SK-N-SH (cell line): ENCODE data around the gene RAPGEF1. TPM values are rescaled to one million over a fixed set of nuclear protein-coding genes. Genes with fewer than 3 reads are reported as not detected.
"Not testable (repeated sequence)": the region's sequence is repeated elsewhere in the genome, so short reads cannot be mapped to it uniquely, and the experiment has no call there.

Experiments used
- CTCF ChIA-PET: fragments of 300-600, 350-600 bp; formaldehyde crosslinking; extraction: SDS; loops from one replicate; lab custom pipeline; 2021; lab: Yijun Ruan, JAX
- POLR2A ChIA-PET: fragments of 350-600 bp; sonication (Branson Sonifier 250); formaldehyde crosslinking; extraction: SDS; loops from one replicate; lab custom pipeline; 2020; ENCODE audit warnings: antibody characterized with exemption, inconsistent platforms; lab: Yijun Ruan, JAX
- DNase-seq: peaks from one replicate; pipeline ENCODE4 v3.0.0; 2012
- H2AFZ ChIP-seq: fragments of 200-600 bp; sonication (generic); 2 replicates; pipeline ENCODE4 v1.8.1; 2016; ENCODE audit warnings: antibody characterized with exemption, mild to moderate bottlenecking, low read depth
- H3F3A ChIP-seq: fragments of 200-600 bp; sonication (generic); replicated peaks from 2 replicates; pipeline ENCODE3; 2016; ENCODE audit warnings: antibody characterized with exemption, mild to moderate bottlenecking; ENCODE audit not compliant: insufficient read depth
- H3K27ac ChIP-seq, 2 experiments: fragments of 200-500 bp in 1 of 2; fragments of 200-600 bp in 1 of 2; sonication (Bioruptor generic) in 1 of 2; sonication (generic), shearing (Covaris generic) in 1 of 2; 2 replicates each; pipeline versions ENCODE4 v1.5.1 to v1.6.1; 2014 to 2016; ENCODE audit warnings: low read depth in 2 of 2, inconsistent platforms in 1 of 2, low read length in 1 of 2, mild to moderate bottlenecking in 1 of 2, mixed read lengths in 1 of 2
- H3K27me3 ChIP-seq: fragments of 200-600 bp; sonication (generic), shearing (Covaris generic); 2 replicates; pipeline ENCODE4 v1.6.1; 2016; ENCODE audit warnings: mixed run types; ENCODE audit not compliant: insufficient read depth
- H3K36me3 ChIP-seq, 2 experiments: fragments of 200-500 bp in 1 of 2; fragments of 200-600 bp in 1 of 2; sonication (Bioruptor generic) in 1 of 2; sonication (generic) in 1 of 2; replicated peaks in 1 of 2; 2 replicates each; pipeline versions ENCODE3 to v1.5.1; 2014 to 2016; ENCODE audit warnings: low read length in 1 of 2, mild to moderate bottlenecking in 1 of 2; ENCODE audit not compliant: insufficient read depth in 2 of 2, control insufficient read depth in 1 of 2
- H3K4me1 ChIP-seq, 2 experiments: fragments of 200-500 bp in 1 of 2; fragments of 200-600 bp in 1 of 2; sonication (Bioruptor generic) in 1 of 2; sonication (generic), shearing (Covaris generic) in 1 of 2; 2 replicates each; pipeline versions ENCODE4 v1.5.1 to v1.6.1; 2014 to 2016; ENCODE audit warnings: low read depth in 1 of 2, low read length in 1 of 2, mixed run types in 1 of 2; ENCODE audit not compliant: insufficient read depth in 2 of 2, control insufficient read depth in 1 of 2
- H3K4me2 ChIP-seq: fragments of 200-600 bp; sonication (generic), shearing (Covaris generic); 2 replicates; pipeline ENCODE4 v1.6.1; 2017; ENCODE audit warnings: mixed run types
- H3K4me3 ChIP-seq, 2 experiments: fragments of 200-500 bp in 1 of 2; fragments of 200-600 bp in 1 of 2; sonication (Bioruptor generic) in 1 of 2; sonication (generic), shearing (Covaris generic) in 1 of 2; 2 replicates each; pipeline versions ENCODE4 v1.5.1 to v1.8.1; 2014 to 2016; ENCODE audit warnings: low read depth in 2 of 2, inconsistent platforms in 1 of 2, low read length in 1 of 2, mild to moderate bottlenecking in 1 of 2, mixed read lengths in 1 of 2, moderate library complexity in 1 of 2
- H3K79me2 ChIP-seq: fragments of 200-600 bp; sonication (generic); 2 replicates; pipeline ENCODE4 v1.8.1; 2017; ENCODE audit warnings: mild to moderate bottlenecking; ENCODE audit not compliant: insufficient read depth
- H3K9ac ChIP-seq: fragments of 200-600 bp; sonication (generic); 2 replicates; pipeline ENCODE4 v1.6.1; 2017; ENCODE audit warnings: mixed run types
- H3K9me2 ChIP-seq: fragments of 200-600 bp; sonication (generic); 2 replicates; pipeline ENCODE4 v1.6.1; 2017; ENCODE audit warnings: mixed run types
- H3K9me3 ChIP-seq: fragments of 200-600 bp; sonication (generic); 2 replicates; pipeline ENCODE4 v1.6.1; 2017; ENCODE audit warnings: mixed run types, mild to moderate bottlenecking, moderate library complexity
- H4K20me1 ChIP-seq: fragments of 200-600 bp; sonication (generic); 2 replicates; pipeline ENCODE4 v1.6.1; 2017; ENCODE audit warnings: mild to moderate bottlenecking, mixed run types; ENCODE audit not compliant: insufficient read depth
- CHD2 ChIP-seq: fragments of 150-350 bp; IDR thresholded peaks from 2 replicates; pipeline ENCODE4 v1.6.1; 2018; ENCODE audit warnings: low read length; ENCODE audit not compliant: partially characterized antibody
- EP300 ChIP-seq, 2 experiments: IDR thresholded peaks; 2 replicates each; pipeline versions ENCODE4 v1.4.0 to v1.6.1; 2012; ENCODE audit warnings: borderline replicate concordance in 1 of 2, low read depth in 1 of 2, low read length in 1 of 2
- FOSL2 ChIP-seq: IDR thresholded peaks from 2 replicates; pipeline ENCODE4 v1.4.0; 2012; ENCODE audit warnings: low read depth, mild to moderate bottlenecking, moderate library complexity, borderline replicate concordance
- FOXJ3 ChIP-seq: sonication (generic); formaldehyde crosslinking; IDR thresholded peaks from 2 replicates; pipeline ENCODE4 v1.5.1; 2020; ENCODE audit warnings: mild to moderate bottlenecking, missing genetic modification reagents
- FOXM1 ChIP-seq: IDR thresholded peaks from 2 replicates; pipeline ENCODE4 v1.4.0; 2012; ENCODE audit warnings: low read depth, mild to moderate bottlenecking
- GATA2 ChIP-seq: sonication (generic); formaldehyde crosslinking; IDR thresholded peaks from 2 replicates; pipeline ENCODE4 v1.5.0; 2020; ENCODE audit warnings: mild to moderate bottlenecking, missing genetic modification reagents
- MXI1 ChIP-seq: IDR thresholded peaks from 2 replicates; pipeline ENCODE4 v1.6.1; 2012; ENCODE audit warnings: mild to moderate bottlenecking, low read depth, low read length, improper control_type of control experiment
- NFIC ChIP-seq: IDR thresholded peaks from 2 replicates; pipeline ENCODE4 v1.4.0; 2012; ENCODE audit warnings: borderline replicate concordance
- RCOR1 ChIP-seq: fragments of 150-350 bp; IDR thresholded peaks from 2 replicates; pipeline ENCODE4 v1.6.1; 2017; ENCODE audit warnings: antibody characterized with exemption, low read length
- WGBS: methylation state at CpG from one replicate; pipeline ENCODE4 v1.1.6; 2017; ENCODE audit warnings: low lambda C conversion rate; 5-methylcytosine and 5-hydroxymethylcytosine counted together
- polyA plus RNA-seq, 3 experiments: library from polyadenylated mRNA; depleted of rRNA; stranded (reverse); fragments of >200 nt; gene quantifications; 2 replicates each; pipeline ENCODE4 v1.2.3, GENCODE V29; 2012
- TF ChIP-seq, protein P1 (sequence below): IDR thresholded peaks from 2 replicates; pipeline ENCODE4; 2012
- TF ChIP-seq, protein P2 (sequence below): IDR thresholded peaks from 2 replicates; pipeline ENCODE4 v1.4.0; 2012; ENCODE audit warnings: low read depth, borderline replicate concordance
- TF ChIP-seq, protein P3 (sequence below): IDR thresholded peaks from 2 replicates; pipeline ENCODE4 v1.6.1; 2012; ENCODE audit warnings: mild to moderate bottlenecking, low read depth, low read length, moderate library complexity

The RAPGEF1 gene
- polyA plus RNA-seq, 1 of the 3 experiments (the other 2 are of a cell fraction): 26.2 TPM

DNA sequence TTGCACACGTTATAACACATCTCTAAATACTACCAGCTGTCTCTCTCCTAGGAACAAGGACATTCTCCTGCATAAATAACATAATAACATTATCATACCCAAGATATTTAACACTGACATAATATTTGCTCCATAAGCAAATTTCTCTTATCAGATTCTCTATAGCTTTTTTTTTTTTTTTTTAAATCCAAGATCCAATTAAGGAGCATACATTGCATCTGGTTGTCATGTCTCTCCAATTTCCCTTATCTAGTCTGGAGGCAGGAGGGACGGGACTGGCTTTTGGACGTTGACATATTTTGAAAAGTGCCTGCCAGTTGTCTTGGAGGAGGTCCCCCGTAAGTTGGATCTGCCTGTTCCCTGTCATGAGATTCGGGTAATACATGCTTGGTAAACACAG, 76.6 kb downstream of the RAPGEF1 start:
- Histone ChIP-seq H3K79me2 (peaks cover 55% of the 10 kb centered on the region), H3K27ac (peak overlapping the region in 1 of 2 experiments; percentile 30; a peak in 1 of 4 replicates), H3F3A (peaks cover 4% of the 10 kb centered on the region), H4K20me1 (peaks cover 36% of the 10 kb centered on the region), H3K4me3 (no peak overlapping the region), H3K9me3 (no peaks in the 10 kb centered on the region), H3K4me1 (peaks cover 7 to 17% of the 10 kb centered on the region in 2 experiments), H3K27me3 (no peaks in the 10 kb centered on the region), H3K9me2 (no peaks in the 10 kb centered on the region), H2AFZ (no peak overlapping the region), H3K4me2 (no peak overlapping the region), H3K36me3 (no peaks in the 10 kb centered on the region), H3K9ac (no peak overlapping the region)
- WGBS: 81% methylated on average over 5 of the region's 5 CpGs
- DNase-seq: peak; percentile 76
- ChIA-PET CTCF (interaction anchor here (1.4 kb wide), 1 partner anchor 9 kb away, joined by 3 read pairs; no protein-coding TSS in a partner anchor), POLR2A (interaction anchor here (0.6 kb wide), 1 partner anchor 54 kb away, joined by 3 read pairs; no protein-coding TSS in a partner anchor)
- peak; percentile 93 for TF ChIP-seq GATA2 (CRISPR knock-in tag)
- TF ChIP-seq, protein P1, sequence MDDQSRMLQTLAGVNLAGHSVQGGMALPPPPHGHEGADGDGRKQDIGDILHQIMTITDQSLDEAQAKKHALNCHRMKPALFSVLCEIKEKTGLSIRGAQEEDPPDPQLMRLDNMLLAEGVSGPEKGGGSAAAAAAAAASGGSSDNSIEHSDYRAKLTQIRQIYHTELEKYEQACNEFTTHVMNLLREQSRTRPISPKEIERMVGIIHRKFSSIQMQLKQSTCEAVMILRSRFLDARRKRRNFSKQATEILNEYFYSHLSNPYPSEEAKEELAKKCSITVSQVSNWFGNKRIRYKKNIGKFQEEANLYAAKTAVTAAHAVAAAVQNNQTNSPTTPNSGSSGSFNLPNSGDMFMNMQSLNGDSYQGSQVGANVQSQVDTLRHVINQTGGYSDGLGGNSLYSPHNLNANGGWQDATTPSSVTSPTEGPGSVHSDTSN: no peak
- no peak for TF ChIP-seq FOXJ3 (CRISPR knock-in tag)
- peak; percentile 52; the same call in 1 of the 2 replicates for TF ChIP-seq MXI1
- TF ChIP-seq EP300 (IDR thresholded peaks at IDR 0.05; ENCODE audit: borderline replicate concordance in 1 of 2, low read depth in 1 of 2, low read length in 1 of 2): peak in 1 of 2 experiments; percentile 65; a peak in 2 of 4 replicates
- TF ChIP-seq CHD2: peak; percentile 47
- TF ChIP-seq RCOR1: peak; percentile 80; the same call in 1 of the 2 replicates

DNA sequence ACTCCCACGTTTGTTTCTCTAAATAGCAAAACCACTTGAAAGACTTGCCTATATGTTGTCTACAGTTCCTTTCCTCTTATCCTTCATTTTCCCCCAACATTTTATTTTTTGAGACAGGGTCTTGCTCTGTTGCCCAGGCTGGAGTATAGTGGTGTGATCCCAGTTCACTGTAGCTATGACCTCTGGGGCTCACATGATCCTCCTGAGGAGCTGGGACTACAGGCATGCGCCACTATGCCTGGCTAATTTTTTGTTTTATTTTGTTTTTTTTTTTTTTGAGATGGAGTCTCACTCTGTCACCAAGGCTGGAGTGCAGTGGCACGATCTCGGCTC, 77.6 kb downstream of the RAPGEF1 start:
- POLR2A ChIA-PET: not testable (repeated sequence)

DNA sequence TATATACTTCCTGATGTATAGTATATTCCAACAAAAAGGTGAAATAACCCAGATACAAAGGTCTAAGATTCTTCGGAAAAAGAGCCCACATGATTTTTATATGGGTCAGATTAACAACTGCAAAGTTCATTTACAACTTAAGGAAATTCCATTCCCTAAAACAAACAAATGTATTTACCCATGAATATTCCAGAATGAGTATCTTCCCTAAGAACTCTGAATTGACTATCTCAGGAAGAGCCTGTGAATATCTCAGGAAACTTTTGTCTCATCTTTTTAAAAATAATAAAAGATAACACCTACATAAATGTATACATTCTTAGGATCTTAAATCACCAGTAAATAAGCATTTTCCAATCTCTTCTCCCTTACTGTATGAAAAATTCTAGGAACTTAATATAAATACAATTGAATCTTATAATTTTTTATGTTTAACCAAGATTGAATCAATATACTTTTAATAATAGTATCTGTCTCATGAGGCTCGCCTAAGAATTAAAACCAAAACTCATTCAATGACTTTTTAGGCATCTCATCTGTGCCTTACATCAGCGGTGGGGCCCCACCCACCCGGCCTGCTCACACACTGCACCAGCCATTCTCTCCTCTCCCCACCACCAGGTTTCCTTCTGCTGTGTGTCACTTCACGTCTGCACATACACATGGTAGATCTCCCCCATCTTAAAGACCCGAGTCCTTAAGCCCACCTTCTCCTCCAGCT, 78.1 kb downstream of the RAPGEF1 start:
- no peak overlapping the region for H2AFZ ChIP-seq
- peaks cover 26% of the 10 kb centered on the region for H4K20me1 ChIP-seq
- H3K27me3 ChIP-seq: no peaks in the 10 kb centered on the region
- H3K4me3 ChIP-seq: no peak overlapping the region
- peaks cover 8 to 12% of the 10 kb centered on the region in 2 experiments; a peak in 3 of 4 replicates for H3K4me1 ChIP-seq
- no peaks in the 10 kb centered on the region for H3K9me2 ChIP-seq
- no peaks in the 10 kb centered on the region for H3K36me3 ChIP-seq
- H3K9ac ChIP-seq: no peak overlapping the region
- no peak overlapping the region for H3K4me2 ChIP-seq
- WGBS: 93% methylated on average over 6 of the region's 6 CpGs
- H3F3A ChIP-seq: no peaks in the 10 kb centered on the region
- no peak overlapping the region for H3K27ac ChIP-seq
- ChIA-PET POLR2A (no interaction called here), CTCF (interaction anchor here (1.8 kb wide), 1 partner anchor 16 kb away, joined by 5 read pairs; no protein-coding TSS in a partner anchor)
- peaks cover 48% of the 10 kb centered on the region for H3K79me2 ChIP-seq
- H3K9me3 ChIP-seq: no peaks in the 10 kb centered on the region
- DNase-seq: no peak
- no peak for TF ChIP-seq EP300 (IDR thresholded peaks at IDR 0.05; ENCODE audit: borderline replicate concordance in 1 of 2, low read depth in 1 of 2, low read length in 1 of 2)
- no peak for TF ChIP-seq FOXM1
- no peak for TF ChIP-seq FOSL2
- TF ChIP-seq NFIC: no peak
- TF ChIP-seq, protein P2, sequence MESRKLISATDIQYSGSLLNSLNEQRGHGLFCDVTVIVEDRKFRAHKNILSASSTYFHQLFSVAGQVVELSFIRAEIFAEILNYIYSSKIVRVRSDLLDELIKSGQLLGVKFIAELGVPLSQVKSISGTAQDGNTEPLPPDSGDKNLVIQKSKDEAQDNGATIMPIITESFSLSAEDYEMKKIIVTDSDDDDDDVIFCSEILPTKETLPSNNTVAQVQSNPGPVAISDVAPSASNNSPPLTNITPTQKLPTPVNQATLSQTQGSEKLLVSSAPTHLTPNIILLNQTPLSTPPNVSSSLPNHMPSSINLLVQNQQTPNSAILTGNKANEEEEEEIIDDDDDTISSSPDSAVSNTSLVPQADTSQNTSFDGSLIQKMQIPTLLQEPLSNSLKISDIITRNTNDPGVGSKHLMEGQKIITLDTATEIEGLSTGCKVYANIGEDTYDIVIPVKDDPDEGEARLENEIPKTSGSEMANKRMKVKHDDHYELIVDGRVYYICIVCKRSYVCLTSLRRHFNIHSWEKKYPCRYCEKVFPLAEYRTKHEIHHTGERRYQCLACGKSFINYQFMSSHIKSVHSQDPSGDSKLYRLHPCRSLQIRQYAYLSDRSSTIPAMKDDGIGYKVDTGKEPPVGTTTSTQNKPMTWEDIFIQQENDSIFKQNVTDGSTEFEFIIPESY: no peak
- TF ChIP-seq, protein P3, sequence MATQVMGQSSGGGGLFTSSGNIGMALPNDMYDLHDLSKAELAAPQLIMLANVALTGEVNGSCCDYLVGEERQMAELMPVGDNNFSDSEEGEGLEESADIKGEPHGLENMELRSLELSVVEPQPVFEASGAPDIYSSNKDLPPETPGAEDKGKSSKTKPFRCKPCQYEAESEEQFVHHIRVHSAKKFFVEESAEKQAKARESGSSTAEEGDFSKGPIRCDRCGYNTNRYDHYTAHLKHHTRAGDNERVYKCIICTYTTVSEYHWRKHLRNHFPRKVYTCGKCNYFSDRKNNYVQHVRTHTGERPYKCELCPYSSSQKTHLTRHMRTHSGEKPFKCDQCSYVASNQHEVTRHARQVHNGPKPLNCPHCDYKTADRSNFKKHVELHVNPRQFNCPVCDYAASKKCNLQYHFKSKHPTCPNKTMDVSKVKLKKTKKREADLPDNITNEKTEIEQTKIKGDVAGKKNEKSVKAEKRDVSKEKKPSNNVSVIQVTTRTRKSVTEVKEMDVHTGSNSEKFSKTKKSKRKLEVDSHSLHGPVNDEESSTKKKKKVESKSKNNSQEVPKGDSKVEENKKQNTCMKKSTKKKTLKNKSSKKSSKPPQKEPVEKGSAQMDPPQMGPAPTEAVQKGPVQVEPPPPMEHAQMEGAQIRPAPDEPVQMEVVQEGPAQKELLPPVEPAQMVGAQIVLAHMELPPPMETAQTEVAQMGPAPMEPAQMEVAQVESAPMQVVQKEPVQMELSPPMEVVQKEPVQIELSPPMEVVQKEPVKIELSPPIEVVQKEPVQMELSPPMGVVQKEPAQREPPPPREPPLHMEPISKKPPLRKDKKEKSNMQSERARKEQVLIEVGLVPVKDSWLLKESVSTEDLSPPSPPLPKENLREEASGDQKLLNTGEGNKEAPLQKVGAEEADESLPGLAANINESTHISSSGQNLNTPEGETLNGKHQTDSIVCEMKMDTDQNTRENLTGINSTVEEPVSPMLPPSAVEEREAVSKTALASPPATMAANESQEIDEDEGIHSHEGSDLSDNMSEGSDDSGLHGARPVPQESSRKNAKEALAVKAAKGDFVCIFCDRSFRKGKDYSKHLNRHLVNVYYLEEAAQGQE: no peak

More for the DNA sequence above, 77.6 kb downstream of the RAPGEF1 start:
- H3K36me3 ChIP-seq, H3K9me3 ChIP-seq, H3K27ac ChIP-seq, H3F3A ChIP-seq, H3K4me3 ChIP-seq, H3K9ac ChIP-seq, H2AFZ ChIP-seq, DNase-seq, H3K4me2 ChIP-seq, H3K9me2 ChIP-seq, H3K27me3 ChIP-seq: not testable (repeated sequence)
- peaks cover 52% of the 10 kb centered on the region for H3K79me2 ChIP-seq
- H4K20me1 ChIP-seq: peaks cover 31% of the 10 kb centered on the region
- WGBS: 95% methylated on average over 4 of the region's 4 CpGs
- CTCF ChIA-PET: interaction anchor here (1.4 to 1.8 kb wide), 2 partner anchors 10 to 16 kb away, joined by 3 to 5 read pairs; no protein-coding TSS in a partner anchor
- peaks cover 8 to 12% of the 10 kb centered on the region in 2 experiments; a peak in 3 of 4 replicates for H3K4me1 ChIP-seq
